Fibroblast of villous mesenchyme (primary cell): ENCODE data around the gene MRPL11. TPM values are rescaled to one million over a fixed set of nuclear protein-coding genes. Genes with fewer than 3 reads are reported as not detected.

Experiments
- DNase-seq: peaks from one replicate; pipeline ENCODE4 v3.0.0-alpha.2; 2010; ENCODE audit warnings: low read depth
- H3K4me3 ChIP-seq: 2 replicates; pipeline ENCODE4 v1.5.1; 2011; ENCODE audit warnings: low read depth, mild to moderate bottlenecking, low read length
- total RNA-seq: library from RNA; depleted of rRNA; stranded (reverse); fragments of >200 nt; gene quantifications from 2 replicates; pipeline ENCODE4 v1.2.3, GENCODE V29; 2012
- TF ChIP-seq, protein P1 (sequence below): IDR thresholded peaks from 2 replicates; pipeline ENCODE4 v1.5.1; 2012; ENCODE audit warnings: low read depth, mild to moderate bottlenecking, low read length; ENCODE audit not compliant: insufficient read depth

MRPL11 gene
- total RNA-seq, 1 donor, result 38.0 TPM

DNA sequence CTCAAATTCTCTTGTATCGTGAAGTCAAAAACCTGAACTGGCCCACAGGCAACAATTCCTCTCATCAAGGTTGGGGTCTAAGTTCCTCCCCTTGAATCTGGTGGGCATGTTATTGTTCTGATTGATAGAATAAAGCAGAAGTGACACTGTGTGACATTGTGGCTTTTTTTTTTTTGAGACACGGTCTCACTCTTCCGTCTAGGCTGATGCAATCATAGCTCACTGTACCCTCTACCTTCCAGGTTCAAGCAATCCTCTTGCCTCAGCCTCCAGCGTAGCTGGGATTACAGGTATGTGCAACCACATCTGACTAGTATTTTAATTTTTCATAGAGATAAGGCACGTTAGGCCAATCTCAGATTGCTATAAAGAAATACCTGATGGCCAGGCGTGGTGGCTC lies 19.2 kb upstream of the MRPL11 start:
- TF ChIP-seq, protein P1, sequence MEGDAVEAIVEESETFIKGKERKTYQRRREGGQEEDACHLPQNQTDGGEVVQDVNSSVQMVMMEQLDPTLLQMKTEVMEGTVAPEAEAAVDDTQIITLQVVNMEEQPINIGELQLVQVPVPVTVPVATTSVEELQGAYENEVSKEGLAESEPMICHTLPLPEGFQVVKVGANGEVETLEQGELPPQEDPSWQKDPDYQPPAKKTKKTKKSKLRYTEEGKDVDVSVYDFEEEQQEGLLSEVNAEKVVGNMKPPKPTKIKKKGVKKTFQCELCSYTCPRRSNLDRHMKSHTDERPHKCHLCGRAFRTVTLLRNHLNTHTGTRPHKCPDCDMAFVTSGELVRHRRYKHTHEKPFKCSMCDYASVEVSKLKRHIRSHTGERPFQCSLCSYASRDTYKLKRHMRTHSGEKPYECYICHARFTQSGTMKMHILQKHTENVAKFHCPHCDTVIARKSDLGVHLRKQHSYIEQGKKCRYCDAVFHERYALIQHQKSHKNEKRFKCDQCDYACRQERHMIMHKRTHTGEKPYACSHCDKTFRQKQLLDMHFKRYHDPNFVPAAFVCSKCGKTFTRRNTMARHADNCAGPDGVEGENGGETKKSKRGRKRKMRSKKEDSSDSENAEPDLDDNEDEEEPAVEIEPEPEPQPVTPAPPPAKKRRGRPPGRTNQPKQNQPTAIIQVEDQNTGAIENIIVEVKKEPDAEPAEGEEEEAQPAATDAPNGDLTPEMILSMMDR, result no peak
- DNase-seq, result no peak
- H3K4me3 ChIP-seq, result no peak overlapping the region

- no peak overlapping the region for H3K4me3 ChIP-seq
- TF ChIP-seq, protein P1, result no peak
- no peak for DNase-seq
Observed at GRCh38 chr11:66454828-66455227, 16.2 kb upstream of the MRPL11 start.

- no peak overlapping the region for H3K4me3 ChIP-seq
- TF ChIP-seq, protein P1, result no peak
- no peak for DNase-seq
Observed at GRCh38 chr11:66454247-66454646, 15.6 kb upstream of the MRPL11 start.

DNA sequence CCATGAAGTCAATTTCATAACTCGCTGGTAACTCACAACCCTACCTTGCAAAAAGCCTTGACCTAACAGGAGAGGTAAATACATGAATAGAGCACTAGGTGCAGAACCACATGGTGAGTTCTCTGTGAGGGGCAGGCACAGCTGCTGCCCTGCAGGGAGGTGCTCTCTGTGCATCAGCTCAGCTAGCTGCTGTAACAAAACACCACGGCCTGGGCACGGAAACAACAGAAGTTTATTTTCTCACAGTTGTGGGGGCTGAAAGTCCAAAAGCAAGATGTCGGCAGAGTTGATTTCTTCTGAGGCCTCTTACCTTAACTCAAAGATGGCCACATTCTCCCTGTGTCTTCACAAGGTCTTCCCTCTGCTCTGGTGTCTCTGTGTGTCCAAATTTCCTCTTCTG lies 13.0 kb upstream of the MRPL11 start:
- TF ChIP-seq, protein P1, result no peak
- DNase-seq, result no peak
- no peak overlapping the region for H3K4me3 ChIP-seq

DNA sequence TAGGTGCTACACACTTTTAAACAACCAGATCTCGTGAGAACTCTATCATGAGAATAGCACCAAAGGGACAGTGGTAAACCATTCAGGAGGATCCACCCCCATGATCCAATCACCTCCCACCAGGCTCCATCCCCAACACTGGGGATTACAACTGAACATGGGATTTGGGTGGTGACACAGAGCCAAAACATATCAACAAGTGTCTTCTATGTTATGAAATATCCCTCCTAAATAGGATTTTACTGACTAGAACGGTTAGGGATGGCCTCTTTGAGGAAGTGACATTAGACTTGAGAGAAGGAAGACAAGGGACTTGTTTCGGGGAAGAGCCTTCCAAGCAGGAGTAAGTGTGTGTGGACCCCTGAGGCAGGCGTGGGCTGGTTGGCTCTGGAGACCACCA lies 11.9 kb upstream of the MRPL11 start:
- TF ChIP-seq, protein P1, result no peak
- no peak overlapping the region for H3K4me3 ChIP-seq
- DNase-seq, result no peak

DNA sequence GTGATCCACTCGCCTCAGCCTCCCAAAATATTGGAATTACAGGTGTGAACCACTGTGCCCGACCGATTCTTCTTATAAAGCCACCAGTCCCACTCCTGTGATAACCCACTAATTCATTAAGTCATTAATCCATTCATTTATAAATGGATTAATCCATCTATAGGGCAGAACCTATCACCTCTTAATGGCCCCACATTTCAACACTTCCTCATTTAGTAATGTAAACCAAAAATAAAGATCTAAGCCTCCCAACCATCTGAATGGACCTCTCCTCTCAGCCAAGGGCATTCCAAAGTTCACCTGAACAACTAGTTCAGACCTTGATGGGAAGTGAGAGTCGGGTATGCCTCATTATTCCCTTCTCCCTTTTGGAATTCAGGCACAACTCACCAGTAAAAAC lies 9.9 kb upstream of the MRPL11 start:
- DNase-seq, result no peak
- TF ChIP-seq, protein P1, result no peak
- H3K4me3 ChIP-seq, result no peak overlapping the region

DNA sequence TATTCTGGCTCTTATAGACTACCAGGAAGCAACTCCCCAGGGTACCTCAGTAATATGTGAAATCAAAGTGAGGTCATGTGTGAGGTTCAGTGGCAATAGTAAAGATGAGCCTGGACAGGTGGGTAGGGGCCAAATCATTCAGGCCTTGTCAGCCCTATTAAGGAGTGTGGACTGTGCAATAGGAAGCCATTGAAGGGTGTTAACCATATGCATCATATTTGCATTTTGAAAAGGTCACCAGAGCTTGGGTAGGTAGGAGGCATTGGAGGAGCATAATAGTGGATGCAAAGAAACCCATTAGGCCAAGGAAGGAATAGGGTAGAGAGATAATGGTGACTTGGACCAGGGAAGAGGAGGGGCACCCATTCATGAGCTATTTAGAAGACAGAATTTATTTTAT lies 8.4 kb upstream of the MRPL11 start:
- no peak for DNase-seq
- no peak overlapping the region for H3K4me3 ChIP-seq
- TF ChIP-seq, protein P1, result no peak
